ENCODE results near the gene SMIM27.
"Not testable (repeated sequence)": the region's sequence is repeated elsewhere in the genome, so short reads cannot be mapped to it uniquely, and the experiment has no call there.

SMIM27 gene

GRCh38 chr9:32599021-32599420 lies 46.9 kb downstream of the SMIM27 start:
- not testable (repeated sequence) for DNase-seq (ENCODE audit: low read depth)
